Left lung (tissue), 10 donors: ENCODE measurements around the gene NELFE. TPM values are rescaled to one million over a fixed set of nuclear protein-coding genes. Genes with fewer than 3 reads are reported as not detected.

Experiments
- ATAC-seq: fragments of 200-7000 bp; cut with Tn5 transposase; one replicate; pipeline ENCODE4 v1.9.1; 2020; ENCODE audit warnings: moderate library complexity
- DNase-seq, 4 donors: peaks; one replicate each; pipeline ENCODE4 v3.0.0-alpha.2; 2013 to 2020
- H3K27ac ChIP-seq, 2 donors: fragments of 200-600 bp; sonication (generic) in 1 of 2; one replicate each; pipeline versions ENCODE4 v1.5.0 to v1.8.0; 2020 to 2021
- H3K27me3 ChIP-seq, 2 donors: fragments of 200-600 bp; sonication (generic) in 1 of 2; one replicate each; pipeline versions ENCODE4 v1.5.0 to v1.8.0; 2020 to 2021
- H3K36me3 ChIP-seq, 2 donors: fragments of 200-600 bp; sonication (generic) in 1 of 2; one replicate each; pipeline versions ENCODE4 v1.5.0 to v1.8.0; 2020 to 2021
- H3K4me1 ChIP-seq, 2 donors: fragments of 200-600 bp; one replicate each; pipeline ENCODE4 v1.8.0; 2021
- H3K4me3 ChIP-seq, 2 donors: fragments of 200-600 bp; sonication (generic) in 1 of 2; one replicate each; pipeline versions ENCODE4 v1.5.0 to v1.8.0; 2020 to 2021; ENCODE audit warnings: mild to moderate bottlenecking in 1 of 2
- H3K9me3 ChIP-seq, 2 donors: fragments of 200-600 bp; sonication (generic) in 1 of 2; one replicate each; pipeline versions ENCODE4 v1.5.0 to v1.8.0; 2020 to 2021
- CTCF ChIP-seq, 2 donors: fragments of 200-600 bp; sonication (generic) in 1 of 2; IDR thresholded peaks; one replicate each; pipeline versions ENCODE4 v1.5.0 to v1.8.0; 2021; ENCODE audit warnings: antibody characterized with exemption in 2 of 2
- intact Hi-C, 2 donors: fragments of 100-400 bp; cut with DNase I; formaldehyde crosslinking; loops; one replicate each; pipeline versions ENCODE4 v1.11.2 to v1.14.2; 2022
- polyA plus RNA-seq, 6 donors: library from polyadenylated mRNA; unstranded; fragments of 120-200 nt; gene quantifications; one replicate each; pipeline ENCODE4 v1.2.1, GENCODE V29; 2013; ENCODE audit not compliant: insufficient read length in 6 of 6
- total RNA-seq, 2 donors: library from RNA; stranded (reverse); fragmentation: NEBNext Ultra II Directional; extraction: Animal tissue kit (Norgen Biotek cat#: 25700); gene quantifications; one replicate each; pipeline ENCODE4 v1.2.1, GENCODE V29; 2021
- donor health status: DM: no; HTN: yes; CAD: no.
- donor health status: DM: no; HTN: no; CAD: no.

The NELFE gene
- total and polyA plus RNA-seq, 8 donors = 42.9 to 93.0 (median 81.4) TPM

- ATAC-seq (no peak), DNase-seq (no peak)
- no peak overlapping the region for H3K27ac ChIP-seq
- H3K9me3 ChIP-seq = no peaks in the 10 kb centered on the region
- no peak overlapping the region for H3K4me3 ChIP-seq
- no peaks in the 10 kb centered on the region for H3K27me3 ChIP-seq
- no peak for TF ChIP-seq CTCF (IDR thresholded peaks at IDR 0.05)
- intact Hi-C loops = no loop called here
- H3K4me1 ChIP-seq = peaks cover 6 to 14% of the 10 kb centered on the region in 2 donors
- H3K36me3 ChIP-seq = peaks cover 0 to 89% of the 10 kb centered on the region in 2 donors
Observed at GRCh38 chr6:31963921-31964320, 5.2 kb upstream of the NELFE start.

- H3K9me3 ChIP-seq = no peaks in the 10 kb centered on the region
- no peak overlapping the region for H3K27ac ChIP-seq
- no peaks in the 10 kb centered on the region for H3K27me3 ChIP-seq
- peaks cover 13 to 32% of the 10 kb centered on the region in 2 donors for H3K4me1 ChIP-seq
- H3K4me3 ChIP-seq = no peak overlapping the region
- DNase-seq (peak in 1 of 4 donors; percentile 71), ATAC-seq (no peak)
- no peak for TF ChIP-seq CTCF (IDR thresholded peaks at IDR 0.05)
- intact Hi-C loops = no loop called here
- peaks cover 0 to 71% of the 10 kb centered on the region in 2 donors for H3K36me3 ChIP-seq
Observed at GRCh38 chr6:31961616-31962015, 2.8 kb upstream of the NELFE start.

GRCh38 chr6:31958412-31958740 lies 395 bp downstream of the NELFE start:
- Histone ChIP-seq H3K27me3 (no peaks in the 10 kb centered on the region), H3K4me3 (peak overlapping the region; percentile 66 to 97), H3K36me3 (peaks cover 0 to 71% of the 10 kb centered on the region in 2 donors), H3K4me1 (peaks cover 13 to 32% of the 10 kb centered on the region in 2 donors), H3K9me3 (no peaks in the 10 kb centered on the region), H3K27ac (peak overlapping the region; percentile 56 to 85)
- intact Hi-C loops = loop anchor here in 1 of 2 donors (10.0 kb wide), 1 partner anchor 284 kb away; no protein-coding TSS in a partner anchor
- peak; percentile 4 for ATAC-seq
- no peak for TF ChIP-seq CTCF (IDR thresholded peaks at IDR 0.05)
- peak in 1 of 4 donors; percentile 39 for DNase-seq

- ATAC-seq (no peak), DNase-seq (peak in 1 of 4 donors; percentile 3)
- intact Hi-C loops = loop anchor here in 1 of 2 donors (10.0 kb wide), 1 partner anchor 282 kb away; no protein-coding TSS in a partner anchor
- Histone ChIP-seq H3K4me3 (no peak overlapping the region), H3K9me3 (no peaks in the 10 kb centered on the region), H3K27ac (no peak overlapping the region), H3K4me1 (peaks cover 13 to 32% of the 10 kb centered on the region in 2 donors), H3K27me3 (no peaks in the 10 kb centered on the region), H3K36me3 (peaks cover 0 to 70% of the 10 kb centered on the region in 2 donors)
- no peak for TF ChIP-seq CTCF (IDR thresholded peaks at IDR 0.05)
Observed at GRCh38 chr6:31956796-31957195, 2.0 kb downstream of the NELFE start.

GRCh38 chr6:31954511-31954910 lies 4.3 kb downstream of the NELFE start:
- H3K4me3 ChIP-seq = no peak overlapping the region

More at GRCh38 chr6:31954511-31954910, 4.3 kb downstream of the NELFE start:
- H3K27me3 ChIP-seq = no peaks in the 10 kb centered on the region
- ATAC-seq (no peak), DNase-seq (peak in 1 of 4 donors; percentile 65)
- intact Hi-C loops = loop anchor here in 1 of 2 donors (10.0 kb wide), 1 partner anchor 280 kb away; no protein-coding TSS in a partner anchor
- H3K27ac ChIP-seq = no peak overlapping the region
- TF ChIP-seq CTCF (IDR thresholded peaks at IDR 0.05) = no peak
- no peaks in the 10 kb centered on the region for H3K9me3 ChIP-seq
- peaks cover 0 to 74% of the 10 kb centered on the region in 2 donors for H3K36me3 ChIP-seq
- peaks cover 9 to 22% of the 10 kb centered on the region in 2 donors for H3K4me1 ChIP-seq
